Activated CD4-positive, alpha-beta T cell treated with anti-CD3 and anti-CD28 coated beads for 24 hours (primary cell): Measurements from ENCODE around the gene CRABP2.
A peak's percentile ranks its signal among the peaks of the same experiment; 100 is the strongest.

ENCODE experiments used
- DNase-seq, 2 donors: peaks; one replicate each; pipeline ENCODE4 v3.0.0-alpha.2; 2020; ENCODE audit warnings: low read depth in 2 of 2

The CRABP2 gene

DNA sequence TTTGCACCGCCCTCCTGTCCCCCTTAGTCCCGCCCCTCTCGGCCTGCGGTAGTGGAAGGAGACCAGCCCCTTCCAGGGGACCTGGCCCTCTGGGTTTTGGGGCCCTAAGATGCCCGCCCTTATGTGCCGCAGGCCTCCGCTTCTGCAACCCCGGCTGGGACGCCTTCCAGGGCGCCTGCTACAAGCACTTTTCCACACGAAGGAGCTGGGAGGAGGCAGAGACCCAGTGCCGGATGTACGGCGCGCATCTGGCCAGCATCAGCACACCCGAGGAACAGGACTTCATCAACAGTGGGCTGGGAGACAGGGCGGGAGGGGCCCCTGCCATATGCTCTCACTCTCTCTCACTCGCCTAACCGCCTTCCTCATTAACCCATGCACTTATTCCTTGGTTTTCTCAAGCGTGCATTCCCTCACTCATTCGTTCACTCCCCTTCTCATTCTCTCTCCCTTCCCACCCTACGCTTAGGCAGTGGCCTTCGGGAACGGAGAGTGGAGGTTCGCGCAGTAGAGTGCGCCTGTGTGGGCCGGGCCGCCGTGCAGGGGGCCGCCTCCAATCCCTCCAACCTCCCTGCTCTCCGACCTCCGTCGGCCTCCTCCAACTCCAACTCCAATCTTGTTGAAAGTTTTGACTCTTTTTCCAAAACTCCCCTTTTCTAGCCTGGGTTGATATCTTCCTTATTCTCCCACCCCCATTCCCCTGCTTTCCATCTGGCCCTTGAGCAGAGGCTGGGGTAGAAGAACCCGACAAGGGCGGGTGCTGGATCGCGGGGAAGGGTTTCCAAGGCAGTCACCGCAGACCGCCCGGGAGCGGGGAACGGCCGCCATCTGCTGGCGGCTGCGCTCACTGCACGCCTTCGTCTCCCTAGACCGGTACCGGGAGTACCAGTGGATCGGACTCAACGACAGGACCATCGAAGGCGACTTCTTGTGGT is 48.3 kb downstream of the CRABP2 start:
- DNase-seq, result peak; percentile 69 to 70

GRCh38 chr1:156655904-156656516 is 49.4 kb downstream of the CRABP2 start:
- no peak for DNase-seq

DNA sequence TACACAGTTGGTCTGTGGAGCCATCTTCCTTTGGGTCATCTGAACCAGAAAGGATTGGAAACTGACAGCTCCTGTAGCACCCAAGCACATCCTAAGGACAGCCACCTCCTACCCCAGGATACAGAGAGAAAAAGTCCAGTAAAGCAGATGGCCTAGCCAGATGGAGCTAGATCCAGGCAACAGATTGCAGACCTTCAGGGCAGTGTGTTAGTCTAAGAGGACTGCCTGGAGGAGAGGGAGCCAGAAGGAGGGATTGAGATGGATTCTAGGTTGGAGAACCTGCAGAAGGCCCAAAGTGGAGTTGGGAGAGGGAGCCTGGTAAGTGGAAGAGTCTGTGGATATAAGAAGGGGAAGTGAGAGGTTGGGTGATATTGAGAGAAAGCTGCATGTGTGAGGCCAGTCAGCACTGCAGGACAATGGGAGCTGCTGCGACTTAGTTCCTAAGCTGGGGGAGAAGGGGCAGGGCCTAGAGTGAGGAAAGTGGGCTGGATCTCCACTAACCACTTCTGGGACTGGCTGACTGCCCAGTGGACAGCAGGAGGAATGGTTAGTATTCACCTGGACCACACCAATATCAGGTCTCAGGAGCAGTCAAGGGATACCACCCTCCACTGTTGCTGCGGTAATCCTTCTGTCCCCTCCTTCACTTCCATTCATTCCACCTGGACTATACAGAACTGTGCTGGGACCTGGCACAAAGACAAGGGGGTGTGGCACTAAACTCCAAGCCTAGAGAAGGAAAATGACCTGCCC is 50.1 kb downstream of the CRABP2 start:
- DNase-seq, result no peak

DNA sequence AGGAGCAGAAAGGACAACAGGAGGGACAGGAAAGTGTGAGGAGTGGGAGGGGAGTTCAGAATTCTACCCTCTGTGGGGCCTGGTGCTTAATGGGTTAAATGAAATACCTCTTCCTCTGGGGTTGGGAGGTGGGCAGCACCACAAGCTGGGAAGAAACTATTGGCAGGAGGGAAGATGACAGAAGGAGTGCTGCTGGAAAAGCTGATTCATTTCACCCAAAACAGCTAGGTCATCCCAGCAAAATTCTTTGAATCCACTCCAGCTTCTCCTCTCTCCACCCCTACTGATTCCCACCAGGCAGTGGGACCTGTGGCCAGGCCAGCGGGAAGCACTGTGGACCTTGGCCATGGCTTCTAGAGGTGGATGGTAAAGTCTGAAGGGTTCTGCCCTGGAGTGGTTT is 50.7 kb downstream of the CRABP2 start:
- DNase-seq, result no peak

DNA sequence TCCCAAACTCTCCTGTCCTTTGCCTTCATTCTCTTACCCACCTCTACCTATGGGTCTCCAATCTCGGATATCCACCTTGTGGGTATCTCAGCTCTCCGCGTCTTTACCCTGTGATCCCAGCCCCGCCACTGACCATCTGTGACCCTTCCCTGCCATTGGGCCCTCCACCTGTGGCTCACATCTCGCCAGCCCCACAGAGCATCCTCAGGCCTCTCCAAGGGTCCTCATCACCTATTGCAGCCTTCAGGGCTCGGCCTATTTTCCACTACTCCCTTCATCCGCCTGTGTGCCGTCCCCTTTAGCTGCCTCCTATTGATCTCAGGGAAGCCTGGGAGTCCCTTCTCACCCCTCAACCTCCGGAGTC is 52.4 kb downstream of the CRABP2 start:
- no peak for DNase-seq

GRCh38 chr1:156652131-156652991 is 53.0 kb downstream of the CRABP2 start:
- no peak for DNase-seq
